HG02798 (cell line): Measurements from ENCODE around the gene ANKRD11.
"Not testable (repeated sequence)": the region's sequence is repeated elsewhere in the genome, so short reads cannot be mapped to it uniquely, and the experiment has no call there.

Experiments used
- ATAC-seq: cut with Tn5 transposase; IDR thresholded peaks from one replicate; pipeline ENCODE4 v1.9.1; 2021; ENCODE audit warnings: mild to moderate bottlenecking; ENCODE audit not compliant: unreplicated experiment, poor library complexity

The ANKRD11 gene

DNA sequence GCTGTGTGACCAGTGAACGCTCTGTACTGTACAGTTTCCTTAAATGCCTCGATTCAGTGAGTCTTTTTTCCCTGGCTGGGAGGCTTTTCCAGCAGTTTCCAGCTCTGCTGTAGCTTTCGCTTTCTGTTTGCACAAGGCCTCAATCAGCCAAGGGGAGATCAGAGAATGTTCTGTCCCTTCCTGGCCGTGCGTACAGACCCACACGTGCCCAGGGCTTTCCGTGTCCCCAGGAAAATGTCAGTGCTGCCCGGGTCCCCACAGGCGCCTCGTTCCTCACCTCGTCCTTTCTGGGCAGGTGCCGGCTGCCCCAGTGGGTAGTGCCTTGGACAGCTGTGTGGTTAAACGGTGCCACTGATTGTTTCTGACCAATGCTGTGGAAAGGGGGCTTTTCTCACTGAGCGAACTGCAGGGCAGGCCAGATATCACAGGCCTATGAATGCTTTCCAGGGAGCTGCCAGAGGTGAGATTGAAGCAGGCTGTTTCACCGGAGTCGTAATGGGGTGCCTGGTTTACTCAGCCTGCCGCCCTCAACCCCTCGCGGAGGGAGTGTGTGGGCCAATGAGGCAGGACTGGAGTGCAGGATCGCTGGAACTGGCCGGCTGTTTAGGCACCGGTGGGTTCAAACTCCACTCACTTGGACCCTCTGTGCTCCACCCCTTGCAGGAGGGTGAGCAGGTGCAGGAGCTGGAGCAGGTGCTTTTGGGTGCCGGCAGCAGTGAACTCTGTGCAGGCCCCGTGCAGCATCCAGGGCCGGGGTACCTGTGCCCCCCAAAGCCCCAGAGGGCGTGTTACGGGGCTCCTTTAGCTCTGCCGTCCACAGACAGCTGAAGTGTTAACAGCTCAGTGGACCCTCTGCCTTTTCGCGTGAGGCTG, 228.4 kb downstream of the ANKRD11 start:
- ATAC-seq = no peak

DNA sequence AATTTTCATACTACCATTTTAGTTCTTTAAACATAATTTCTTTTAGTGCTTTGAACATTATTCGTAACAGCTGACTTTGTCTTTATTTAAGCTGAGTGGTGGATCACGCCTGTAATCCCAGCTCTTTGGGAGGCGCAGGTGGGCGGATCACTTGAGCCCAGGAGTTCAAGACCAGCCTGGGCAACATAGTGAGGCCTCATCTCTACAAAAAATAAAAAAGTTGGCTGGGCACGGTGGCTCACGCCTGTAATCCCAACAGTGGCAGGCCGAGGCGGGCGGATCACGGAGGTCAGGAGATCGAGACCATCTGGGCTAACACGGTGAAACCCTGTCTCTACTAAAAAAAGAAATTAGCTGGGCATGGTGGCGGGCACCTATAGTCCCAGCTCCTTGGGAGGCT, 230.5 kb downstream of the ANKRD11 start:
- not testable (repeated sequence) for ATAC-seq

DNA sequence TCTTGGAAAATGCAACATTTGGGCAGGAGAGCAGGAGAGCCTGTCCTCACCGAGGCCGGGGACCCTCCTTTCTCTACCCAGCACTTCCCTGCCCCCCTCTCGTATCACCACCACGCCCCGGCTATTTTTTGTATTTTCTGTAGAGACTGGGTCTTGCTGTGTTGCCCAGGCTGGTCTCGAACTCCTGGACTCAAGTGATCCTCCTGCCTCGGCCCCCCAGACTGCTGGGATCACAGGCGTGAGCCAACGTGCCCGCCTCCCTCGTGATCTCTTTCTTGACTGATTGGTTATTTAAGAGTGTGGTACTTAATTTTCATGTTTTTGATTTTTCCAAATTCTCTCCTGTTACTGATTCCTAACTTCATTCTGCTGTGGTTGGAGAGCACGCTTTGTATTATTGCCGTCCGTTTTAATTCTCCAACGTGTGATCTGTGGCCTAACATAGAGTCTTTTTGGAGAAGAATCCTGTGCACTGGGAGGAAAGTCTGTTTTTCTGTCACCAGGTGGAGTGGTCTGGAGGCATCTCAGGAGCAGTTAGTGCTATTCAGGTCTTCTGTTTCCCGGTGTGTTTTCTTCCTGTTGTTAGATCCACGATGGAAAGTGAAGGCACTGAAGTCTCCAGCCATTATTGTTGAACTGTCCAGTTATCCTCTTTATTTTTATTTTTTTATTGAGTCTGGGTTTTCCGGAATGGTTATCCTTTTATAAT, 232.4 kb downstream of the ANKRD11 start:
- ATAC-seq = no peak

DNA sequence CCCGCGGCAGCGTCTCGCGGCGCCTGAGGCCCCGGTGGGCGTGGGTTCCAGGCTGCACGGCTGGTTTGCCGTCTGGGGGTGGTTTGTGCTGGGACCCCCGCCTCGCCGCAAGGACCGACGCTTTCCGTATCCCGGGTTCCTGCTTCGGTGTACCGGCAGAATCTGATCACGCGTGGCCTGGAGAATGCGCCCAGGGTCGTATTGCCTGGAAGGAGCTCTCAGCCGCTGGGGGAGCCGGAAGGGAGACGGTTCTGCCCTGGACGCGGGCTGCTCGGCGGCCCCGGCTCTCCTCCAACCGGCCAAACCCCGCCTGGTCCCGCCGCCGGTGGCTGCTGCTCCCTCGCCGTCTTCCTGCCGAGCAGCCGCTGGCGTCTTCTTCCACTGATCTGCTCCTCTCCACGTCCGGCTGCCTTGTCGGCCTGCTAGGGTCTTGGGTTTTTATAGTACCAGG, 233.1 kb downstream of the ANKRD11 start:
- no peak for ATAC-seq

DNA sequence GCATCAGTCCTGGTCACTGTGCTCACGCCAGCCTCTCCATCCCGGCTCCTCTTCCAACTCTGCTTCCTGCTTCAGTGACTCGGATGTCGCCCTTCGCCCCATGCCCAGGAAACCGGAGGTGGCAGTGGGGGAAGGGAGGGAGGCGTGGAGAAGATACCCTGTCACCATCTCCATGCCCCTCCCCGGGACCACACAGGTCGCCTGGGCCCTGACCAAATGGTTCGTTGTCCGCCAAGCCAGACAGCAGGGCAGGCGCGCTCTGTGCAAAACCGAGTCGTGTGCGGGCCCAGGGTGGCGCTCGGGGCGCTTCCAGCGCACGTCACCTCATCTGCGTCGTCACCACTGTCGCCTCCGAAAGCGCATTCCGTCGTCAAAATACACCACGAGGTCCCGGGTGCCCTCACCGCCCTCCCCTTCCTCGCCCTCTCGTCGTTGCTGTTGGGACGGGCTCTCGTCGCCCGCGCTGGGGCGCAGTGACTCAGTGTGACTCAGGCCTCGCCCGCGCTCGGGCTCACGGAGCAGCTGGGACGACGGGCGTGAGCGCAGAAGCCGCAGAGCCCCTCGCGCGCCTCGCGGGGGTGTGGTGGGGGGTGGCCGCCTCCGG, 233.6 kb downstream of the ANKRD11 start:
- no peak for ATAC-seq

DNA sequence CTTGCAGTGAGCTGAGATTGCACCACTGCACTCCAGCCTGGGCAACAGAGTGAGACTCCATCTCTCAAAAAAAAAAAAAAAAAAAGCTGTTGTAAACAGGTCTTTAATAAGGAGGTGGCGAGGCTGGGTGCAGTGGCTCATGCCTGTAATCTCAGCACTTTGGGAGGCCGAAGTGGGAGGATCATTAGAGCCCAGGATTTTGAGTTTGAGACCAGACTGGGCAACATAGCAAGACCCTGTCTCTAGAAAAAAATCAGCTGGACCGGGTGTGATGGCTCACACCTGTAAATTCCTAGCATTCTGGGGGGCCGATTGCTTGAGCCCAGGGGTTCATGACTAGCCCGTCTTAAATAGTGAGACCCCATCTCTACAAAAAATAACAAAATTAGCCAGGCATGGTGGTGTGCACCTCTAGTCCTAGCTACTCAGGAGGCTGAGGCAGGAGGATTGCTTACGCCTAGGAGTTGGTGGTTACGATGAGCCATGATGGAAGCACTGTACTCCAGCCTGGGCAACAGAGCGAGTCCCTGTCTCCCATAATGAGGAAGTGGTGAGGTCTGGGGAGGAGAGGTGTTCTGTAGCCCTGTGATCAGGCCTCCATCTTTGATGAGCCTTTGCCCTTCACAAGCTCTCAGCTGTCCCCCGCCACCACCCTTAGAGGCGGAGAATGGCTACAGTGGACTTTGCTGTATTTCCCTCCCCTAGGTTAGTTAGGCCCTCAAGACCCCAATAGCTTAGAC, 236.6 kb downstream of the ANKRD11 start:
- ATAC-seq = no peak

DNA sequence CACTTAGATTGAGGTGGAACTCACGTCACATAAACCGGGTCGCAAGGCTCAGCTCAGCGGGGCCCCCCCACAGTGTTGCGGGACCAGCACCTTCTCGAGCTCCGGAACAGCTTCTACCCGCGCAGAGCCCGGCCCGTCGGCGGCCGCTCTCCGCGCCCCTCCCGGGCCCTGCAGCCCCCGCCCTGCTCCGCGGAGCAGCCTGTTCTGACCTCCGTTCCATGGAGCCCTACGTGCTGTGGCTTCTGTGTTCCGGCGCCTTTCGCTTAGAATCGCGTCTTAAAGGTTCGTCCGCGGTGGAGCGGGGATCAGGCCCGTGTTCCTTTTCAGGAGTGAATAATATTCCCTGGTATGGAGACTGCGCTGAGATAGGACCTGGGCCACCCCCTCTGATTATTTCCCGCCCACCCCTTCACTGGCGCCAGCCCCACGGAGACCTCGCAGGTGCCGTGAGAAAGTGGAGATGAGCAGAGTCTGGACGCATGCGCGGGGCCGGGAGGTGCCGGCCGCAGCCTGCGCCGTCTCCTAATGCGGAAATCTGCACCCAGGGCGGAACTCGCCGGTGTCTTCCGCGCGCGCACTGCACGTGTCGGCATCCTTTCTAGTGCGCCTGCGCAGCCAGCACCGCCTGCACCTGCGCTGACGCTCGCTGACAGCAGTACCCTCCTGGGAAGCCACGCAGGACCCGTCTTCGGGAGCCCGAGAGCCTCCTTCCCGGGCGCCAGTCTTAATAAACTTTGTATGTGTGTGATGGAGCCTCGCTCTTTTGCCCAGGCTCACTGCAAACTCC, 242.0 kb downstream of the ANKRD11 start:
- no peak for ATAC-seq

DNA sequence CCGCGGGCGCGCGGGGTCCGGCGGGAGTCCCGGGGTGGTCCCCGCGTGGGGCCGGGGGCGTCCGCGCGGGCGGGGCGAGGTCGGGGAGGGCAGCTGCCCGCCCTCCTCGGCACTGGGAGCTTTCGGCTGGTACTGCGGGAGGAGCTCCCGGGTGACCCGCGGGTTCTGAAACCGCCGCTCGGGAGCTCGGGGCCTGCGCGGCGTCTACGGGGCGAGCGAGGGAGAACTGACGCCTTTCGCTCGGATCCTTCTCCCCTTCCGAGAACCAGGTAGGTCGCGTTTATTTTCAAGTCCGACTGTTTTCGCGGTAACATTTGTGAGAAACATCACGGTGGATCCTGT, 242.7 kb downstream of the ANKRD11 start:
- not testable (repeated sequence) for ATAC-seq

DNA sequence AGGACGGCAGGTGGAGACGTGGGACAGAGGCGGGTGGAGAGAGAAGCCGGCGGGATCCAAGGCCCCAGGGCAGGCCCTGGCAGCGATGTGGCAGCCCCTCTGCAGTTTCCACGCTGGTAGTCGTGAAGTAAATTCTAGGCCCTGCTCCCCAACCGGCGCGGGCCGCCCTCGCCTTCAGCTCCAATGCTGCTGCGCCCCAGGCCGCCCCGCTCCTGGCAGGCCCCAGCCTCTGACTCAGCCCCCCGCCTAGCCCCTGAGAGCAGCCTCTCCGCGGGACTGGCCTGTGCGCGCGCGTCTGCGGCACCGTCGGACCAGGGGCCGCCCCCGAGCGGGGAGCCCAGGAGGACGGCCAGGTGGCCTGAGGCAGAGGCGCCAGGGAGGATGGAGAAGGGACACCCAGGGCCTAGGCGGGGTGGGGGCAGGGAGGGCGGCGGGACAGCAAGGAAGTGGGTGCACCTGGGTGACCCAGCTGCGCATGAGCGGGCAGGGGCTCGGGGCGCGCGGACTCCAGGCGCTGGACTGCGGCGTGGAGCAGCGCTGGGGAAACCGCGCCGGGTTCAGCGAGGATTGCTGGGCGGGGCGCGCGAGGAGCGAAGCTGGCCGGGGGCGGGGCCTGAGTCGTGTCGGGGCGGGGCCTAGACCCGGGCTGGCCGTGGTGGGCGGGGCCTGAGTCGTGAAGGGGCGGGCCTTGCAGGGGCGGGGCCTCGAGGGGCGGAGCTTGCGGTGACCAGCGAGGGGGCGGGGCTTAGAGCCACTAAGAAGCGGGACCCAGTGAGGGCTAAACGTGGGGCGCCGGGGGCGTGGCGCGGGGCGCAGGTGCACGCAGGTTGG, 243.2 kb downstream of the ANKRD11 start:
- peak; percentile 66 for ATAC-seq

DNA sequence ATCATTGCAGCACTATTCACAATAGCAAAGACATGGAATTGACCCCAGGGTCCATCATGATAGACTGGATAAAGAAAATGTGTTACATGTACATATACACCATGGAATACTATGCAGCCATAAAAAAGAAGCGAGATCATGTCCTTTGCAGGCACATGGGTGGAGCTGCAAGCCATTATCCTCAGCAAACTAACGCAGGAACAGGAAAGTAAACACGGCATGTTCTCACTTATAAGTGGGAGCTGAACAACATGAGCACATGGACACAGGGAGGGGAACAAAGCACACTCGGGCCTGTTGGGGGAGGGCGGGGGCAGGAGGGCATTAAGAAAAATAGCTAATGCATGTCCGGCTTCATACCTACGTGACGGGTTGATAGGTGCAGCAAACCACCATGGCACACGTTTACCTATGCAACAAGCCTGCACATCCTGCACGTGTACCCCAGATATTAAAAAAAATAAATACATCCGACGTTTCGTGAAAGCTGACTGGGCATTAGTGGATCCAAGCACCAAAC, 243.9 kb downstream of the ANKRD11 start:
- ATAC-seq = no peak

DNA sequence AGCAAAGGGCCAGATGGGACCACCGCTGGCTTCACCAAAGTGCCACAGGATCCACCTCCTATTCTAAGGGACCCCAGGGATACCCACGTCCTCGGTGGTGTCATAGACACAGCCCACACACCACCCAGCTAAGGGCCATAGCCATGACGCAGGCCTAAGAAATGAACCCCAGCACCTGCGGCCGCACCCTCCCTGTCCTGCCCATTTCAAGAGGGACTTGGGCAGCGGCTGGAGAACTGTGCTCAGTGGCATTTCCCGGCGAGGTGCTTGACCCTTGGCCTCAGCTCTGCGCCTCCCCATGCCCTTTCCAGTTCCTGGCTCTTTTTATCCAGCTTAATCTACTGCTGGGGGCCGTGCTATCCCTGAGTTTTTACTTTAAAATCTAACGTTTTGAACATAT, 245.6 kb downstream of the ANKRD11 start:
- ATAC-seq = no peak

DNA sequence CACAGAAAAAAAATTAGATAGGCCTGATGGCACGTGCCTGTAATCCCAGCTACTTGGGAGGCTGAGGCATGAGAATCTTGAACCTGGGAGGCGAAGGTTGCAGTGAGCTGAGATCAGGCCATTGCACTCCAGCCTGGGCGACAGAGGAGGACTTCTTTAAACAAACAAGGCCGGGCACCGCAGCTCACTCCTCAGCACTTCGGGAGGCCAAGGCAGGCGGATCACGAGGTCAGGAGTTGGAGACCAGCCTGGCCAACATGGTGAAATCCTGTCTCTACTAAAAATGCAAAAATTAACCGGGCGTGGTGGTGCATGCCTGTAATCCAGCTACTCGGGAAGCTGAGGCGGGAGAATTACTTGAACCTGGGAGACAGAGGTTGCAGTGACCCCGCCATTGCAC, 246.1 kb downstream of the ANKRD11 start:
- ATAC-seq = not testable (repeated sequence)

DNA sequence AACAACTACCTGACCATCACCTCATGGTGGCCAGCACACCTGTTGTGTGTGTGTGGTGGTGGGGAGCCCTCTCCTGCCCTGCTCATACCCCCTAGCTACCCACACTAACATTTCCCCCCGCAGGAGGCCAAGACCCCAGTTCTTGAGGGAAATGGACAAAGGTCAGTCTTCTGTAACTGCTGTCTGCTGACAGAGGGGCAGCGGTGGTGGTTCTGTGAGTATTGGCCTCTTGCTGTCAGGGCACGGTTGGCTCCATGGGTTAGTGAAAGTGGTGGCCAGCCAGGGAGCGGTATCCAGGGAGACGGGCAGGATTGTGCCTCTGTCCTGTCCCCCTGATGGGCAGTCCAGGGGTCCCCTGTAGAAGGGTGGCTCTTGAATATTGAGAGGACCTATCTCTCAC, 246.7 kb downstream of the ANKRD11 start:
- no peak for ATAC-seq

DNA sequence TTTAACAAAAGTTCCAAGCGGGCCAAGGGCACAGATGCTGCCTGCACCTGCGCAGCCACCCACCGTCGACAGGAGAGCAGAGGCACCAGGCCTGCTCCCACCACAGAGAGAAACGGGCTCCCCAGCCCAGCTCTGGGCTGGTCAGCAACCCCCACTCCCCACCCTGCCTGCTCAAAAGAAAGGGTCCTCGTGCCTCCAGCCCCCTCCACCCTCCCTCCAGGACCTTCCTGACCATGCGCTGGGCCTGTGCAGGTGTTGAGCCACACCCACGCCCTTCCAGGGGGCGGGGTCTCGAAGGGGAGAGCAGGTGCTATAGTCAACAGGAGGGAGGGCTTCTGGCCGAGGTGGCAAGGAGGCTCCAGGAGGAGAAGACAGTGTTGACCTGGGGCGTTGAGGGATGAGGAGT, 247.6 kb downstream of the ANKRD11 start:
- no peak for ATAC-seq

DNA sequence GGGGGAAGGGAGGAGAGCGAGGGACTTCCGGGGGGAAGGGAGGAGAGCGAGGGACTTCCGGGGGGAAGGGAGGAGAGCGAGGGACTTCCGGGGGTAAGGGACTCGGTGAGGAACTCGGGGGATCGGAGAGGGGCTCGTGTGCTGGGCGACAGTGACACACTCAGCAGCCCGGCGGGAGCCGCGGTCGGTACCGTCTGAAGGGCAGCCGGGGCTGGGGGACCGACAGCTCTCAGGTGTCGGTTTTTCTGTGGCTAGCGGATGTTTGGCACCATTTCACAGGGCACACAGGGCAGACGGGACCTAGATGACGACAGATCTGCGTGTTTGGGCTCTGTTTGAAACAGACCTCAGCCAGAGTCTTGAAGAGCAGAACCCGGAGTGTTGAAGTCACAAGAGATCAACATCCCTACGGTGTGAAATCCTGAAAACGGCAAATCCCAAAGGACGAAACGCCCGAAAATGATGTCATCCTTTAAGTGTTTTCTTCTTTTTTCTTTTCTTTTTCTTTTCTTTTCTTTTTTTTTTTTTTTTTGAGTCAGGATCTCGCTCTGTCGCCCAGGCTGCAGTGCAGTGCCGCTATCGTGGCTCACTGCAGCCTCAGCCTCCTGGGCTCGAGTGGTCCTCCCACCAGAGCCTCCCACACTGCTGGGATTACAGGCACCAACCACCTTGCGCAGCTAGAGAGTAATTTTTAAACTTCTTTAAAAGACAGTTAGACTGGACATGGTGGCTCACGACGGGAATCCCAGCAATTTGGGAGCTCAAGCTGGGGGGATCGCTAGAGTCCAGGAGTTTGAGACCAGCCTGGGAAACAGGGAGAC, 249.0 kb downstream of the ANKRD11 start:
- ATAC-seq = peak; percentile 78

DNA sequence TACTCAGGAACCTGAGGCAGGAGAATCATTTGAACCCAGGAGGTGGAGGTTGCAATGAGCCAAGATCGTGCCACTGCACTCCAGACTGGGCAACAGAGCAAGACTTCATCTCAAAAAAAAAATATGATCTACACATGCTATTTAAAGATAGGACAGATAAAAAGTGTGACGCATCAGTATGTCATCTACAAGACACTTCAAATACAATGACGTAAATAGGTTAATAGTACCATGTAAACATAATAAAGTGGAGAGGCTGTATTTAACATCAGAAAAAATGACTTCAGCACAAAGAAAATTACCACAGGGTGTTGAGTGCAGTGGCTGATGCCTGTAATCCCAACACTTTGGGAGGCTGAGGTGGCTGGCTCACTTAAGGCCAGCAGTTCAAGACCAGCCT, 252.6 kb downstream of the ANKRD11 start:
- ATAC-seq = no peak

DNA sequence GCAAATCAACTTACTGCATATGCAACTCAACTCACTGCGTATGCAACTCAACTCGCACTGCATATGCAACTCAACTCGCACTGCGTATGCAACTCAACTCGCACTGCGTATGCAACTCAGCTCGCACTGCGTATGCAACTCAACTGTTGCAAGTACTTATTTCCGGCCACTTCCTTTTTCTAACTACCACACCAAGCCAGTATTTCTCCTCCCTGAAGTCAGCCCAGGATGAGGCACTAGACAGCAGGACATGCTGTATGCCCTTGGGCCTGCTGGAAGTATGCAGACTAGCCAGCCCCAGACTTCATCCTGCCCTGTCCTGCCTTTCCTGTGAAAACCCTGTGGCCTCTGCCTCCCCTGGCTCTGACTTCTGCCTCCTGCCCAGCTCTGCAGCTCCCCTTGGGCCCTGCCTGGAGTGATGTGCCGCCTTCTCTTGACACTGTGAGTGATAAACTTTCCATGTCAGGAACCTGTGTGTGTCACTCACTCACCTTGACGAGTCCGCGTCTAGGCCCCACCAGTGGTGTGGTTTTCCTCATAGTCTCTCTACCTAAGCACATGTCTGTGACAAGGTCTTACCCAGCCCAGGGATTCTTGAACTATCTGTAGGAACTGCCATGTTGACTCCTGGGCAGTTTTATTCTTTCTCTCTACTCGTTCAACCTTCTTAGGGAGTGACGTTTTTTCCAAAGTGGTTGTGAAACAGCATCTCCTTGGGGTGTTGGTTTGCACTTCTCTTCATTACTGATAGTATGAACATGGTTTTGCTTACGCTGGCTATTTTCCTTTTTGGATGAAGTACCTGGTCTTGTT, 256.5 kb downstream of the ANKRD11 start:
- no peak for ATAC-seq
